Activated CD8-positive, alpha-beta memory T cell treated with anti-CD3 and anti-CD28 coated beads for 24 hours (primary cell): ENCODE data around the gene RPH3AL.
"Not testable (repeated sequence)": the region's sequence is repeated elsewhere in the genome, so short reads cannot be mapped to it uniquely, and the experiment has no call there.

Source experiments
- DNase-seq: peaks from one replicate; pipeline ENCODE4 v3.0.0-alpha.2; 2020

The RPH3AL gene

GRCh38 chr17:378068-378467 lies 25.5 kb upstream of the RPH3AL start:
- DNase-seq, result no peak

DNA sequence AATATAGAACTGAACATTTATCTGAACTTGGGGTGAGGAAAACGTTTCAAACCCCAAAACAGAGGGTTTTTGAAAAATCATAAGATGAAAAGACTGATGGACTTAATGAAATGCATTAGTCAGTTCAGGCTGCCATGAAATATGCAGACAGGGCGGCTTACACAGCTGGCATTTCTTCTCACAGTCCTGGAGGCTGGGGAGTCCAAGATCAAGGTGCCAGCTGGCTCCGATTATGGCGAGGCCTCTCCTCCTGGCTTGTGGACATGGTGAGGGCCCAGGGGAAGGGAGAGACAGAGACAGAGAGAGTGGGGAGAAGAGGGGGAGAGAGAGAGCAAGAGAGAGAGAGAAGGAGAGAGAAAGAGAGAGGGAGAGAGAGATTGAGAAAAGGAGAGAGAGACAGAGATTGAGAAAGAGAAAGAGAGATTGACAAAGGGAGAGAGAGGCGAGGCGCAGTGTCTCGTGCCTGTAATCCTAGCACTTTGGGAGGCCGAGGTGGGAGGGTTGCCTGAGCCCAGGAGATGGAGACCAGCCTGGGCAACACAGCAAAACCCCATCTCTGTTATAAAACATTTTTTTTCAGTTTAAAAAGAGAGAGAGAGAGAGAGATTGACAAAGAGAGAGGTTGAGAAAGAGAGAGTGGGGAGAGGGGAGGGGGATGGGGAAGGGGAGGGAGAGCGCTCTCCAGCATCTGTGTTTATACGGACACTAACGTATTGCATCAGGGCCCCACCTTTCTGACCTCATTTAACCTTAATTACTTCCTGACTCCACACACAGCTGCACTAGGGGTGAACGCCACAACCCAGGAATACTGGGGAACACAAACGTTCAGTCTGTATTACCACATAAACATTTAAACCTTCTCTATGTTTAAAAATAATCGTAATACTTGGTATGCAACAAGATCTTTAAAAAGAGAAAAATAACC lies 24.6 kb upstream of the RPH3AL start:
- DNase-seq, result no peak

DNA sequence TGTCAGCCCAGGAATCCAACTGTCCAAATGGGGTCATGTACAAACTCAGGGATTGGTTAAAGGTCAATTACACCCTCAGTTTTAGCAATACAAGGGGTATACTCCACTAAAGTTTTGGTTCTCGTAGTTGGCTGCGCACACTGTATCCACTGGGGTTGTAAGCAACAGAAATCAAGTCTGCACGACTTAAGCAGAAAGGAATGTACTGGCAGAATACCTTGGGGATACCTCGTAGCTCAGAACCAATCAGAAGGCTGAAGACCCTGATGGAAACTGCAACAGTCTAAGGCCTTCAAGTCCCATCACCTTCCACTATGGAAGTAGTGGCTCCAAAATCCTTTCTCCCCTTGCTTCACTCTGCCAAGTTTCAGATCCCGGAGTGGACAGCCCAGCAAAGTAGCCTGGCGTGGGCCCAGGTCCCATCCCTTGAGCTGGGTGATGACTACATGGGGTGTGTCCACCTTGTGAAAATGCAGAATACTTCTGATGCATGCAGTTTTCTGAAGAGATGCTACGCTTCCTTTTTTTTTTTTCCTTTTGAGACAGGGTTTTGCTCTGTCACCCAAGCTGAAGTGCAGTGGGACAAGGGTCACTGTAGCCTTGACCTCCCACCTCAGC lies 21.1 kb upstream of the RPH3AL start:
- no peak for DNase-seq

DNA sequence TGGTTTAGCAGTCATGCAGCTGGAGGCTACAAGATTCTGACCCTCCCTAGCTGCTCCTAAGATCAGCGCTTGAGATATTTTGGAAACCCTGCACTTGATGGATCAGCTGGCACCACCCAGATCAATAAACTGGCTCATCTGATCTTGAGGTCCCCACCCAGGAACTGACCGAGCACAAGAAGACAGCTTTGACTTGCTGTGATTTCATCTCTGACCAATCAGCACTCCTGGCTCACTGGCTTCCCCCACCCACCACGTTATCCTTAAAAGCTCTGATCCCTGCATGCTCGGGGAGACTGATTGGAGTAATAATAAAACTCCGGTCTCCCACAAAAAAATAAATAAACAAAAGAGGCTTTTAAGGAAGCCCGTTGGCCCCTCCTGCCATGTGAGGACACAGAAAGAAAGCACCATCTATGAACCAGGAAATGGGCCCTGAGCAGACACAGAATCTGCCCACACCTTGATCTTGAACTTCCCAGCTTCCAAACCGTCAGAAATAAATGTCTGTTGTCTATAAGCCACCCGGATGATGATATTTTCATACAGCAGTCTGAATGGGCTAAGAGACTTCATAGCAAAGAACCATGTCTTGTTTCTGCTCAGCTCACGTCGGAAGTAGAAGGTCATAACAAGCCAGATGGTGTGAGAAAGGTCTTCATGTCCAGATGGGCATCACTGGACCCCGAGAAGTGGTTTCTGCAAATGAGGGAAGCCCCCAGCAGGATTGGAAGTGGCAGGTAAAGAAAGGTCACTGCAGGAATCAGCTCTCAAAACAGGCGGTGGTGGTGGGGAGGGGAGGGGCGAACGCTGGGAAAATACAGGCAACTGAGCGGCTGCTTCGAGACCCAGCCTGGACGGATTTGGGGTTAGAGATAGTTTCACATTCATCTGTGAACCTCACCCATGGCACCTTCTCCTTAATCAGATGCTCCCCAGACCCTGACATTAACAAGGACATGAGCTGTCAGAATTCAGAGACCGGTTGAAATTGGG lies 19.8 kb upstream of the RPH3AL start:
- no peak for DNase-seq

DNA sequence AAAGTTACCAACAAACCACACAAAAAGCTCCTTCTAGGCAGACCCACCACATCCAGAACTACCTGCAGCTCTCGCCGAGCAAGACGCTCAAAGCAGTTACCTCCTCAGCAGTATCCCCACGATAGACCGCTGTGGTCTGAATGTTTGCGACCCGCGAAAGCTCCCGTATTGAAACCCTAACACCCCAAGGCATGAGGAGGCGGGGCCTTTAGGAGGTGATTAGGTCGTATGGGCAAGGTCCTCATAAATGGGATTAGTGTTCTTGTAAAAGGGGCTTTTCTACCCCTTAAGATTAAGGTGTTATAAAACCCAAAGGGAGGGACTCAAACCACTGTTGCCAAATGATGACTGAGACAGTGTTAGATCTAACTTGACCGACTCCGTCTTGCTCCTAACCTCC lies 19.0 kb upstream of the RPH3AL start:
- DNase-seq, result no peak

GRCh38 chr17:367656-368055 lies 15.0 kb upstream of the RPH3AL start:
- not testable (repeated sequence) for DNase-seq

DNA sequence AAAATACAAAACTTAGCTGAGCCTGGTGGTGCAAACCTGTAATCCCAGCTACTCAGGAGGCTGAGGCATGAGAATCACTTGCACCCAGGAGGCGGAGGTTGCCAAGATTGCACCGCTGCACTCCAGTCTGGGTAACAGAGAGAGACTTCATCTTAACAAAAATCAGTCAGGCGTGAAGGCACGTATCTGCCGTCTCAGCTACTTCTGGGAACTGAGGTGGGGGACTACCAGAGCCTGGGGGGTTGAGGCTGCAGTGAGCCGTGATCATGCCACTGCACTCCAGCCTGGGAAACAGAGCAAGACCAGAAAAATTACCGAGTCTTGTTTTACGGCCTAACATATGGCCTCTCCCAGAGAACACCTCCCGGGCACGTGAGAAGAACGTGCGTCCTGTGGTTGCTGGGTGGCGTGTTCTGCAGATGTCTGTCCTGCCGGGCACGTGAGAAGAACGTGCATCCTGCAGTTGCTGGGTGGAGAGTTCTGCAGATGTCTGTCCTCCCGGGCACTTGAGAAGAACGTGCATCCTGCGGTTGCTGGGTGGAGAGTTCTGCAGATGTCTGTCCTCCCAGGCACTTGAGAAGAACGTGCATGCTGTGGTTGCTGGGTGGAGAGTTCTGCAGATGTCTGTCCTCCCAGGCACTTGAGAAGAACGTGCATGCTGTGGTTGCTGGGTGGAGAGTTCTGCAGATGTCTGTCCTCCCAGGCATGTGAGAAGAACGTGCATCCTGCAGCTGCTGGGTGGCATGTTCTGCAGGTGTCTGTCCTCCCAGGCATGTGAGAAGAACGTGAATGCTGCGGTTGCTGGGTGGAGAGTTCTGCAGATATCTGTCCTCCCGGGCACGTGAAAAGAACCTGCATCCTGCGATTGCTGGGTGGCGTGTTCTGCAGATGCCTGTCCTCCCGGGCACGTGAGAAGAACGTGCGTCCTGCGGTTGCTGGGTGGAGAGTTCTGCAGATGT lies 14.3 kb upstream of the RPH3AL start:
- not testable (repeated sequence) for DNase-seq

DNA sequence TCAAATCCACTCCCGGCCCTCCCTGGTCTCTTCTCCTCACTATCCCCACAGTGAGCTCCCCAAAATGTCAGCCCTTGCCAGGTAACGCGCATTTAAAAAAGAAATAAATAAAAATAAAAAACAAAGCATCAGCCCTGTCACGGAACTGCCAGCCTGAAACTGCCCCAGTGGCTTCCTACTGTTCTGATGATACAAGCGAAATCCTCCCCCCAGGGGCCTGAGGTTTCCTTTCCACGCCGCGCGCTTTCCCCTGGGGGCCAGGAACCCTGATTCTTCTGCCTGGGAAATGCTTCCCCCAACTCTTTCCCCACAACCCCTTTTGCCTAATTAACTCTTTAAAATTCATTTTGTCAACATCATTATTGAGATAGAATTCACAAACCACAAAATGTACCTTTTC lies 12.2 kb upstream of the RPH3AL start:
- DNase-seq, result no peak

GRCh38 chr17:364308-364707 lies 11.7 kb upstream of the RPH3AL start:
- DNase-seq, result no peak

DNA sequence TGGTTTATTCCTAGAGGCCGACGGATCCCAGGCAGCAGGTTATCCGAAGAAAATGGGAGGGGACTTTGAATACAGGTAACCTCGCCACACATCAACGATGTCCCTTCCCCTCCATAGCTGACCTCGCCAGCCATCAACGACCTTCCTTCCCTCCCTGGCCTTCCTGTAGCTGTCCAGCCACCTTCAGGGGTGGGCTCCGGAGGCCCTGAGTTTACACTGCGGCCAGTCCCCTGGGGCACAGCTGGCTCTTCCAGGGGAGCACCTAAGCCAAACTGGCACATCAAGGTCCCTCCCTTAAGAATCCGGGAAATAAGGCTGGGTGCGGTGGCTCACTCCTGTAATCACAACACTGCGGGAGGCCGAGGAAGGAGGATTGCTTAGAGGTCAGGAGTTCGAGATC lies 10.1 kb upstream of the RPH3AL start:
- DNase-seq, result no peak

GRCh38 chr17:360092-360750 lies 7.6 kb upstream of the RPH3AL start:
- no peak for DNase-seq

GRCh38 chr17:358491-359151 lies 6.0 kb upstream of the RPH3AL start:
- no peak for DNase-seq

GRCh38 chr17:357644-358043 lies 5.0 kb upstream of the RPH3AL start:
- DNase-seq, result no peak

DNA sequence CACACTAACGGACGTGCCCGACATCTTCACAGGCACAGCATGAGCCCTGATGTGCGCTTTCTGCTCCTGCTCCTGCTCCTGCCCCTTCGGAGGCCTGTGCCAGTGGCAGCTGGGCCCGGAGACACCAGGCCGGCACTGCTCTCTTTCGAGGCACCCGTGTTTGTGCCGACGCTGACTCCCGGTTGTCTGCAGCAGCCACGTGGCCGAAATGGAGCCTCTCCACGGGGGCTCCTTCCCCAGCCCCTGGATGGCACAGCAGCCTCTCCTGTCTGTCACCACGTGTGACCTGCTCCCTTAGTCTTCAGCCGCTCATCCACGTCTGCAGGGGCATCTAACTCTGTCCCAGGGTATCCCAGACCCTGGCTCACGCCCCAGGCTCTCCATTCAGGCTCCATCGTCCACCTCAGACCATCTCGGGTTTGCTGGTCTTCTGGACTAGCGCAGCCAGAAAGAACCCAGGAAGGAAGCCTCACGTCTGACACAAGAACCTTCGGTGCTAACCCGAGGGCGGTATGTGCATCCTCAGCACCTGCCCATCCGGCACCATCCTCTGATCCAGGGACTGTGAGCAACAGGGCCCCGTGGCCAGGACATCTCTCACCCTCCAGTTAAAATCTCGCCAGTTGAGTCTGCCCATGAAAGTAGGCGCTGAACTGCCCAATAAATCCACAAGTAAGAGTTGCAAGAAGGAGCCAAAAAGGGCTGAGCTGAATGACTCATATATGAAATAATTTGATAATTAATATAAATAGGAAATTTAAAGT lies 4.2 kb upstream of the RPH3AL start:
- DNase-seq, result no peak

- no peak for DNase-seq
These were observed 2.3 kb upstream of the RPH3AL start for GRCh38 chr17:354651-355556.

DNA sequence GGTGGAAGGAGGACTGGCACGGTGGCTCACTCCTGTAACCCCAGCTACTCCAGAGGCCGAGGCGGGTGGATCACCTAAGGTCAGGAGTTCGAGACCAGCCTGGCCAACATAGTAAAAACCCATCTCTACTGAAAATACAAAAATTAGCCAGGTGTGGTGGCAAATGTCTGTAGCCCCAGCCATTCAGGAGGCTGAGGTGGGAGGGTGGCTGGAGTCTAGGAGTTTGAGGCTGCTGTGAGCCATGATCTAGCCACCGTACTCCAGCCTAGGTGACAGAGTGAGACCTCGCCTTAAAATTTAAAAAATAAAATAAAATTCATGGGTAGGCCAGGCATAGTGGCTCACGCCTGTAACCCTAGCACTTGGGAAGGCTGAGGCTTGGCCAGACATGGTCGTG lies 1.2 kb upstream of the RPH3AL start:
- no peak for DNase-seq

- DNase-seq, result no peak
These were observed 718 bp upstream of the RPH3AL start for GRCh38 chr17:353213-353837.

DNA sequence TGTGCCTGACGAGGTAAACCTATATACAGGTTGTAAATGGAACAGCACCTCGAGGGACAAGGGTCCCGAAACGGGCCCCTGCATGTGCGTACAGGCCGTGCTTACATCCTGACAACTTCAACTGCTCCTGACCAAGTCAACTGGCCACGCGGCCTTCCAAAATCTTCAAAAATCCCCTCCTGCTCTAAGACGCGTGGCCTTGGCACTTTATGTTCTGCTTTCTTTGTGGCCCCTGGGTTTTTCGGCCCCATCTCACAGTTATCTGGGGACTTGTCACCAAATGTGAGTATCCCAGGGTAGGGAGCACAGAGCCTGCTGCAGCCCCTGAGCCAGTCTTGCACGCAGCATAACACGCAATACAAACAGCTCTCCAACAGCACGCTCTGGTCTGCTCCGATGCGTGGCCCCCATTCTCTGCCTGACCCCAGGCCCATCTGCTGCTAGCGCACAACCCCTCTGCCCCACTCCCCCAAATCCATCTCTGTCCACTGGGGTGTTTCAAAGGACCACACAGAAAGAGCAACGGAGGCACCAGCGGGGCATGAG lies 659 bp downstream of the RPH3AL start:
- no peak for DNase-seq
